Measurements from ENCODE around the gene ASTN1.

ASTN1 gene

DNA sequence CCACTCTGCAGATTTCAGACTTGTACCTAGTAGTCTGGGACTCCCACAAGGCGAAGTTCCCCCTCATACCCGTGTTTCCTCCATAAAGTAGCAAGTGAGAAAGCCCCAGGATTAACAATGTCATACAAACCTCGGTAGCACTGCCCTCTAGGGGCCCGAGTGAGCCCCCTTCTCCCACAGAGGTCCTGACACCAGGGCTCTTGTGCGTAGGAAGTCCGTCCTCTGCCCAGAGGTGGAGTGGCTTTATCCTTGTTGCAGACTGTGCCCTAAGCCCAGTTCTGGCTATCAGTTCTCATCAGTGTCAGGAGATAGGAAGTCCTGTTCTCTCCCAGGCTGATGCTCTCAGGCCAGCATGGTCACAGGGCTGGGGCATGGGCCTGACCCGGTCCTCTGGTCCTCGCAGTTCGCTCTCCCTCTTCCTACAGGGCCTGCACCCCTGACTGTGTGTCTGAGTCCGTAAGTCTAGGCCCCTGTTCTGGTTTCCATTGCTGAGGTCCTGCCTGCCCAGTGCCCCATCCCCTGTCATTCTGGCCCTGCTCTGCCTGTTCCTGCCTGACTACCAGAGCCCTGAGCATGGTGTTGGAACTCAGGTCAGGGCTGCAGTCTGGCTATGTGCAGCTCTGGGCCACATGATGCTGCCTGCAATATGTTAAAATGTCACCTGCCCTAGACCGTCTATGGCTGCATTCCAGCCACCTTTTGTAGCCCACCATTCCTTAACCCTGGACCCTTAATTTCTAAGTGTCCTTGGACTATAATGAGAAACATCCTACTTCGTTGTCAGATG, 285.6 kb downstream of the ASTN1 start:
- DNase-seq (ENCODE audit: low spot score): no peak

DNA sequence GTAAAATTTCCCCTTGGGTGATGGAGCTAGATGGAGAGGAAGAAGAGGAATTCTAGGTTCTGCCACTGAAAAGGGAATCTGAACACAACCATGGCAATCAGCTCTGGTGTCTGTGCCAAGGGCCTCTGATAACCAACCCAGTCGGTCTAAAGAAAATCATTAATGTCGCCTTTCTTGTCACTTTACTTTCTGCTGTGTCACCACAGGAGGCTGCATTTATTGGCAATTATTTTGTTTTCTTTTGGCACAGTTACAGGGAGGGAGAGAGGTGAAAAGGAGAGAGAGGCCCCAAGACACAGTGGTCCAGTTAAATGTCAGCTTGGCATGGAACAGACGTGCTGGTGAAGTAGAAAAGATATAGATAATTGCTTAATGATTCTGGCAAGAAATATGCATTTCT, 287.0 kb downstream of the ASTN1 start:
- no peak for DNase-seq (ENCODE audit: low spot score)

DNA sequence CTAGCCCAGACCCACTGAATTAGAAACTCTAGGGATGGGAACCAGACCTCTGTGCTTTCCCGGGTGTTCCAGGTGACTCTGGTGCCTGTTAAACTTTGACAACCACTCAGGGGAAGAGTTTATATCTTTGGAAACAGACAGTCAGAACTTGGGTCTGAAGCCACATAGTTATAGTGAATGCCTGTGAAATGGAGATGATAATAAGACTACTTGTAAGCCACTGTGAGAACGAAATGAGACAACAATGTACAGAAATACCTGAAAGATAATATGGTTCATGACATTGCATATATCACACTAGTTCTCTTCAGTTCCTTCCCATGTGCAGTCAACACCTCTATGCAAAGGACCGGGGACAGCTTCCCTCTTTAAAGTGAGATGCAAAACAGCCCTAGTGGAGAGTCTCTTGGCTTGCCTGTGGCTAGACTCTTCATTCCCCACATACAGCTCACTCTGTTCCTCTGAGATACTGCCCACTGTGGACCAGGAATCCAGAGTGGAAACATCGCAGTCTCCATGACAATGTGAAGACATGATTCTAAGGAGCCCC, 287.5 kb downstream of the ASTN1 start:
- no peak for DNase-seq (ENCODE audit: low spot score)

DNA sequence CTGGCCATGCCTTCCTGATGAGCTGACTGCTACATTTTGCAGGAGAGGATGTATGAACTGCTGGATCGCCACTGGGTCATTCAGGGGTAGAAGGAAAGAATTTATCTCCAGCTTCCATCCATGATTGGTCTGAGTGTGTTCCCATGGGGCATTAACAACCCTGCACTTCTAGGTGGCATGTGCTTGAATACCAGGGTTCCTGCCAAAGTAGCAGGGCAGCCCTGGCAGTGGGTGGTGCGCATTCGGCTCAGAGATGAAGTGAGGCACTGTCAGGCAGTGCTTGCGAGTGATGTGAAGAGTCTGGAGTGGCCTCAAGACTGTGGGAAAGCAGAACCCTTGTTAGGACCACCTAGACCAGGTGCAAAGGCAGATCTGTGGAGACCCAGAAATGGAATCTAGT, 294.9 kb downstream of the ASTN1 start:
- no peak for DNase-seq (ENCODE audit: low spot score)

DNA sequence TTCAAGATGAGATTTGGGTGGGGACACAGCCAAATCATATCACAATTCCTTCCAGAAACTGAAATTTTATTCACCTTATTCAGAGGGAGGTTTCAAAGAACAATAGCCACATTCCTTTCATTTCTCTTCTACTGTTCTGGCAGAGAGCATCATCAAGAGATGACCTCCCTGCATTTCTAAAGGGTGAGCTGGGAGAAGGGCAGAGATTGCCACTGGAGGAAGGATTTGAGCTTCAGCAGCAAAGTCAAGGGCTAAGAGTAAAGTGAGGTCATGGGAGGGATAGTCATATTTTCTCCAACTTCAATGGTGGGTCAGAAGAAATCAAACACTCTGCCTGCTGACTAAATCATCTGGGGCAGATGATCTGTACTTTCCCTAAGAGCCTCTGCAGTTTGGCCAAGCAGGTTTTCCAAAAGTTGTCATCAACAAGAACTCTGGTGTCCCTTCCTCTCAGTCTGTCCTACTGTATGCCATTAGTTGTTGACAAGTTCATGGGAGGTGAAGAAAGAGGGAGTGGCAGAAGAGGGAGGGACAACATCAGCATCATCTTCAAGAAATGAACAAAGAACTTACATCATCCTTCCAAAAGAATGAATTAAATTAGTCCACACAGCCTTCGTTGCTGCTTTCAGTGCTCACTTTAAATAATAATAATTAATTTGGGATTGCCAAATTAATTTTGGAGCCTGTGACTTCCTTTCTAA, 298.3 kb downstream of the ASTN1 start:
- no peak for DNase-seq (ENCODE audit: low spot score)

DNA sequence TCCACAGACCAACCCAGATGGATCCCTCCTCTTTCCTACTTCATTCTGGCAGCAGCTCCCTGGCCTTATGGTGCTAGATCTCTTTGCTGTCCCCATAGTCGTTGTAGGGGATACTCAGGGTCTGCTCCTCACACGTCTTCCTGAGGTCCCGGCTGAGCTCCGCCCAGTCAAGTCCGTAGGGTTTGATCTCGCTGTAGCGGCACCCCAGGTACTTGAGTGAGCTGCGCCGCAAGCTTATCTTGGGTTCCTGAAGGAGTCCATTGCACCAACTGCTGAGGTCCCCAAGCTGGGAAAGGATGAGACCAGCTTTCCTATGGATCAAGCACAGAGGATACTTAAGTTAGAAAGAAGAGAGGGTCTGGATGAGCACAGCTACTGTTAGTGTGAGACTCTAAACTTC, 300.3 kb downstream of the ASTN1 start:
- no peak for DNase-seq (ENCODE audit: low spot score)

DNA sequence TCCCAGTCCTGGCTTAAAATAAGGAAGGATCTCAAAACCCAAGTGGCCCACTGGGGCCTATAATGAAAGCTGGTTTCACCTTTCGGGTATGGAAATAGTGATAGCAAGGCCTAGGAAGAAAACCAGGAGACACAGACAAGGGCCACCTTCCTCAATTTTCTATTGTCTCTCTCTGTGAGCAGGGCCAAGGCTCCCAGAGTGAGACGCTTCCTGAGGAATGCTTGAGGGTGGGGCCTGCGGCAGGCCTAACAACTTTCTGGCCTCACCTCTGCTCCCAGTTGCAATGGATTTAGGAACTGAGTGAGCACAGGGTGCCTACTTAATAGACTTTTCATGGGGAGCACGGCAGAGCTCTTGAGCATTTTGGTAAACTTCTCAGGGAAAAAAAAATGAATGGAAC, 300.9 kb downstream of the ASTN1 start:
- no peak for DNase-seq (ENCODE audit: low spot score)

DNA sequence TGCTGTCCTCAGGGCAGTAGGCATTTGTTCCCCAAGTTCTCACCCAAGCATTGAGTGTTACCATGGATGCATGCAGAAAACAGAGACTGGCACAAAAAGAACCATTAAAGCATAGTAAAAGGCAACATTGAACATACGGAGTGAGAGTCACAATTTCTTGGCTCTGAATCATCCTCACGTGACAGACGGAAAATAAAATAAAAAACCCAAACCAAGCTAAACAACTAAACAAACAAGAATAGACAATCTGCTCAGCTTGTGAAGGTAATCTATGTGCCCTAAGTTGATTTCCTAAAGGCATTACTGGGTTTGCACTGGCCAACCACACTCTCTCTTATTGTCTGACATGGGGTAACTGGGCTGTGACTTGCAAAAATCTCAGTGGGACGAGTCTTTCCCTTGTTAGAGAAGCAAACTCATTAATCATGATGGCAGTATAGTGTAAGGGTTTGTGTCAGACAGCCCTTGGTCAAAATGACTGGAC, 306.0 kb downstream of the ASTN1 start:
- DNase-seq (ENCODE audit: low spot score): no peak

DNA sequence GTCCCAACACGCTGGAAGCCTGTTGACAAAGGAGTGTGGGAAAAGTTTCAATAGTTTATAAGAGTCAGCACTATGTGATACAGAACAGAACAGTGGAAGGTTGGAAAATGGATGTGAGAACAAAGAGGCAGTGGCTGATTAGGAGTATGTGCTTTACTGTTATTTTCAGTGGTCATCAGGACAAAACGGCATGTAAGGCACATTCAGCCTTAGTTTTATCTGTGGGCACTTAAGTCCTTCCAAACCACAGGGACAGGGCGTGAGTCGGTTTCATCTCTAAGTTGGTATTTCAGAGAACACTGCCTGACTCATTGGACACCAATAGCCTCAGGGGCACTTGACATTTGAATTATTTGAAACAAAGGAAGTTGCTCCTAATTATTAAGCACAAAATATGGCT, 306.9 kb downstream of the ASTN1 start:
- no peak for DNase-seq (ENCODE audit: low spot score)

DNA sequence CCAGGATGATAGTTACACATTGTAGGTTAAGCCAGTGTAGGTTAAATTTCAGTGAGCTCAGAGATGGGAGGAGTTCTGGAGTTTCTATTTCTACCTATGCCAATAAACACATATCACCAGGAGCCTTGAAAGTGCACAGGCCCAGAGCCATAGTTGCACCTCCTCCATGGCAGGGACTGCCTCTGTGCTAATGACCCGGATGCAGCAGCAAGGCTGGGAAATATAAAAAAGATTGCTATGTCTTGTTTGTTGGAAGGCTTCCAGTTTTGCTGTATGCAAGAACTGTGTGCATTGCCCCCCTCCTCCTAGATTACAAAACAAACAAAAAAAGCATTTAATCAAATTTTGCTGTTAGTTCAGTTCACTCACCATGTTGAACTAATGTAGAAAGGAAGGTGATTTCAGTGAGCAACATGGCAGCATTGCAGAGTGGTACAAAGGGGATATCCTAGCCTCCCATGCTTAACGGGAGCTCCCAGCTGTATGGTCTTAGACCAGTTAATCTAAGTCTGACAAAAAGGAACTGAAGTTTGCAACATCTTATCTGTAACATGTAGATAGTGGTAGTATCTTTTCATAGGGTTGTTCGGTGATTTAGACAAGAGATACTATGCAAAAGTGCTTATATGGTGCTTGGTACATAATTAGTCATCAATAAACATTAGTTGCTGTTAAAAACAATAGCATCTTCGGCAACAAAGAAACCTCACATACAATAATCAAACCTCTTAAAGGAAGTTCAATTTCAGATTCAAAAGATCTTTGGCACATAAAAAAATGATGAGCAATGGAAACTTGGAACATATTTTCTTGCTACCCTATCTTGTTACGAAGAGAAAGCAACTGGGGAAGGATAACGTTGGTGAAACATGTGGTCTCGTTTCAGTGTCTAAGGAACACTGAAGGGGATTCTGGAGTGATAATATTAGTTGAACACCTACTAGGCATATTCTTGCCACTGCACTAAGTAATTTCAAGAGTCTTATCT, 309.5 kb downstream of the ASTN1 start:
- DNase-seq (ENCODE audit: low spot score): no peak

DNA sequence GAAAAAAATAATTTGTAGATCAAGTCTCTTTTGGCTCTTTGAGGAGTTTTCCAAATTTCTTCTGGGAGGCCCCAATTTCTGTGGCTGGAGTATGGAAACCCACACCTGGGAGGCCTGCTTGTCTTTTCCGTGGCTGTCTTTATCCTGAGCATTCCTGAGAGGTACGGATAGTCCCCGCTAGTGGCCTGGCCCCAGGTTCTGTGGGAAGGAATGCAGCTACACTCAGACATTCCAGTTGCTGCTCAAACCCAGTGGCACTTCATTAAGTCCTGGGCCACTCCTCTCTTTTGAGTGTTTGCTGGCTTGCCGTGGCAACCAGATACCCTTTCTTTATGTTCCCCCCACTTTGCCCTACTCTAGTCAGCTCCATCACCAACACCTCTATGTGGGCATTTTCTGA, 310.4 kb downstream of the ASTN1 start:
- DNase-seq (ENCODE audit: low spot score): no peak

DNA sequence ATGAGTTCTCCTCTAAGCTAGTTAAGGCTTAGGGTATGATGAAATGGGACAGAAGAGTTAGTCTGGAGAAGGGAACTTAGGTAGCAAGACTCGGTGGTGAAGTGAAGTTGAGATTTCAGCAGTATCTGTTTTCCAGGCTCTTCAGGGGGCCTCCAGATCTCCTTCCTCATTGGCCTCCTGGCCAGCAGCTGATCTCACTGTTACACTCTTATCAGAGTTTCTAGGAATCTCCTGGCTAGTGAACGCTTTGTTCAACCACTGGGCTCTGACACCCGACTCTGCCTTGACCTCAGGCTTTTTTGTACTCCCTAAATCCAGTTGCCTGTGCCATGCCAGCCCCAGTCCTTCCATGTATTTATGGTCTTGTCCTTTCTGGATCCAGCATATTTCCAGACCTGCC, 311.0 kb downstream of the ASTN1 start:
- no peak for DNase-seq (ENCODE audit: low spot score)

DNA sequence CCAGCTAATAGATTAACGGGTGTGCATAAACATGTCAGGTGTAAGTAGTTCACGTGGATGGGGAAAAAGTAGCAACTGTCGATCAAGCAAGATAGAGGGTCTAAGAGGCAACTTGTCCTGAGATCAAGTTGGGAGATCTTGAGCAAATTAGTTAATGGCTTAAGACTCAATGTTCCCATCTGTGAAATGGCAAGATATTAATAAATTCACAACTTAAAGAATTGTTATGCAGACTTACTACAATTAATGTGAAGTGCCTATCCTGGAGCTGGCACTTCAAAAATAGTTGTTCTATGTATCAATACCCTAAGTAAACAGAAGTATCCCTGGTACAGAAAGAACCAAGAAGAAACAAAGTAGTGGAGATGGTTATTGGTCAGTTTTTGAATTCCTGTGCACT, 312.4 kb downstream of the ASTN1 start:
- DNase-seq (ENCODE audit: low spot score): no peak

DNA sequence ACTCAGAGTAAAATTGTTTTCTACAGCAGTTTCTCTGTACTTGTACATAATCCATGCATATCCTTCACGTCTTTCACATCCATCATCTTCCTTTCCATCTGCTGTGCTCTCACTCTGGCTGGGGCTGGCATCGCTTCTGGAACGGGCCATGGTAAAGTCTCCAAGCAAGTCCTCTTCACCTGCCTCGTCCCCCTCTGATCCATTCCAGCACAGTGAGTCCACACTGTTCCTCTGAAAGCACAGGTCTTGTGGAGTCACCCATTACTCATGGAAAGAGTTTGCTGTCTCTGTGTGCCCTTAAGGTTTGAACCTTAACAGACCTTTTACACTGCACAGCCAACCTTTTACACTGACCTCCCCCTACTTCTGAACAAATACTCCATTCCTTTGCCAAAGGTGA, 313.6 kb downstream of the ASTN1 start:
- DNase-seq (ENCODE audit: low spot score): no peak

DNA sequence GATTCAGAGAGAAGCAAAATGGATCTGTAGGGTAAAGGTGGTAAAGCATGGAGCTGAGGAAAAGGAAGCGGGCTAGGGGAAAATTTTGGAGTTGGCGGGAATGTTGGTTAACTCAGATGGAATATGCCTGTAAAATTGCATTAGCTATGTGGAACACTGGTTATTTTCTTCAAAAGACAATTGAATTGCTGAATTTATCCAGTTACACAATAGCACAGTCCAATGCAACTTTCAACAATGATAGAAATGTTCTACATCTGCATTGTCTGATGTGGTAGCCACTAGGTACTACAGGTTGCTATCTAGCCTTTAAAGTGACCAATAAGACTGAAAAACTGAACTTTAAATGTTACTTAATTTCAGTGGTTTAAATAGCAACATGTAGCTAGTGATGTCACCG, 315.2 kb downstream of the ASTN1 start:
- DNase-seq (ENCODE audit: low spot score): no peak

DNA sequence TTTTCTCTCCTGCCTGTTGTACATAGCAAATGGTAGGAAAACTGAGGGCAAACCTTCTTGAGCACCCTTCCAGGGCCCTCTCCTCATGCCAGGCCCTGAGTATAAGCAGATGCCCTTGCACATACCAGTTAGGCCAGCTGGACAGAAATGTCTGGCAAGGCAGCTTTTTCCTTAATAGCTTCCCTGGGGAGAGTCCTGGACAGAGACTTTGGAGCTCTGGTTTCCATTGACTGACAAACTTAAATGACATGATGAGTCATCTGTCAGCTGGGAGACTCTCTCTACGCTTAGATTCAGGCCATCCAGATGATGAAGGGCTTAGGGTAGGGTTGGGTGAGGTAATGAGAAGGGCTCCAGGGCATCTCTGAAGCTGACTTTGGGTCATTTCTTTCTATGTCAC, 317.5 kb downstream of the ASTN1 start:
- no peak for DNase-seq (ENCODE audit: low spot score)

DNA sequence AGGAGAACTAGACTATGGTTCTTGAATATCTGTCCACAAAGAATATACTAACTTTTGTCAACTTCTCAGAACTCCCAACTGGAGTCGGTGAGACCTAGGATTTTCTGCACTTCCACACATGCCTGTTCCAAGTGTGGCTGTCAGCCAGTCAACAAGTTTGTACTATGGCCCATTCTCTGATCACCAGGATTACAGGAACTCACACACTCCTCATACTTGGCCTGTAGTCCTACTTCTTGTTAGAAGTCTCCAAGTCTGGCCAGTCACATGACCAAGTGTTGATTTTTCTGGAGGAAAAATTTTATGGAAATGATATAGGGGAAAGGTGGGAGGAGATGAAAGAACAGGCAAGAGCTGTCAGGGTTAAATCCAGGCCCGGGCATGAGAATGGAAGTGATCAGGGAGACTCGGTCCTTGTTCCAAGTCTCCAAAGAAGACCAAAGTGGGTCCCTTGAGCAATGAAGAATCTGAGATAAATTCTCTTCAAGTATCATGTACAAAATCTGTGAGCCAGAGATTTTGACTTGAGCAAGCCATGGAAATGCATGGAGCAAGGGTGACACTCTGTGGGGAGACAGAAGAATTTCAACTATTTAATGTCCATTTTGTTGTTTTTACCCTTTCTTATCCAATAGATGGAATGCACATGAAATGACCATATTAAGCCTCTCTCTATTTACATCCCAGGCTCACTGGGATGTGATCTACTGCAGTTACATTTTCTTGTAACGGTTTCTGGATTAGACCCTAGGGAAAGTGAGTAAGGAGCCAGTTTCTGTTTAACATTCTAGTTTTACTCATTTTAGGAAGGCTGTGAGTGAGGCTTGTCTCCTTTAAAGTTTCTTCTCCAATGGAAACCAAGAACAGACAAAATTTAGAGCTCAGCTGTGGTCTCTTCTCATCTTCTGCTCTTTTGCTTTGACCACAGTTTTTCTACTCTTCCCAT, 320.9 kb downstream of the ASTN1 start:
- DNase-seq (ENCODE audit: low spot score): peak; percentile 19

DNA sequence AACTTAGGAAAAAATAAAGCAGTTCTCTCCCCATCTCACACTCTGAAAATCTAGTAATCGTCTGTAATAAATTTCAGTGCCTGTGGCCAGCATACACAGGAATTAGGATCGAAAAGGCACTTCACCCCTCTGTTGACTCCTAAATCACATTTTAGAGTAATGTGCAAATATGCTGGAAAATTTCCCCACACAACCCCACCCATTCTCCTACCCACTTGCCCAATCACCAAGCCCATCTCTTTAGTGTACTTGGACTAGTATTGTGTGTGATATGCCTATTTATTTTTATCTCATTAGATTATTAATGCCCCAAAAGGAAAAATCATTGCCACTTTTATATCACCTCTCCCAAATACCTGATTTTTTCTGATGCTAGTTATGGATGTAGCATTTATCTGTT, 323.3 kb downstream of the ASTN1 start:
- no peak for DNase-seq (ENCODE audit: low spot score)

DNA sequence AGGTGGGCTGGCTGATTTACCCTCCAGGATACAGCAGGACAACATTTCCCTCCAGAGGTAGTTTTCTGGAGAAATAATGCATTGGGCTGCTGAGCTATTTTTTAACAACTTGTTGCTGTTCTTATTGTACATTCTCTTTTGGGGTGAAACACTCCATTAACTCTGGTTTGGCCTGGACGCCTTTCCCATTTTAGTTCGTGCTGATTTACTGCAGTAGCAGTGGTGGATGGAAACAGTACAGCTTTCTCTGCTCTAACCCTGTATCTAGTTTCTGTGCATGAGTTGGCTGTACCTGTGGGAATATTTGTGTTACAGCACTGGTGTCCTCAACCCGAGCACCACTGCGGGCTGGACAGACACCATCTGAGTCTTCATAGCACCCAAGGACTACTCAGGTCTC, 325.3 kb downstream of the ASTN1 start:
- DNase-seq (ENCODE audit: low spot score): no peak

DNA sequence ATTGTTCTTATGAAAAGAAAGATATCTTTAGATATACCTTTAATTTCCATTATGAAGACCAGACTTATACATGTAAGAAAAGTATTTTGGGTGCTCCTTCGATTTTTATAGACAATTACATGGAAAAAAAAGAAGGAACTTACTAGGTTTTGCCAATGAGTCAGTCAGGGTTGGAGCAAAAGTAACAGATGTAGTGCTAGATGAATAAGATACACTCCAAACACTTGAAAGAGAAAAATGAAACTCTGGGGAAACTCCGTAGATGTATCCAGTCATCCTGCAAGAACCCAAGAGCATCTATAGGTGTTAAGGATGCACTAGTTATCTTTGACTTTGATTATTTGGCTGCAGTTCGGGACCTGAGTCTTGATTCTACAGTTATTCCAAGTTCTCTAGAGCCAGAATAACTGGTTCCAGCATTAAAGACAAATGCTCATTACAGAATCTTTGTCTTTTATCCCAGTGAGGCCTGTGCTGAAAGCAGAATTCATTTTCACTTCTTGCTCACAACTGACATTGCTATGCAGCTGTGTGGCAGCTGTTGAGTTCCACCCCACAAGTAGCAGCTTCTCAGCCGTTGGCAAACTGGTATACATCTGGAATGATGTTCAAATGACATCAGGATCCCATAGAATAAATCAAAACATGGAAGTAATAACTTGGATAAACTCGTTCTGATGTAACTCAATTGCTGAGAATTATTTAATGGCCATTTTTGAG, 326.1 kb downstream of the ASTN1 start:
- DNase-seq (ENCODE audit: low spot score): no peak

Data from putamen (tissue), 1 donor.